Measurements from ENCODE around the gene MCM7. TPM values are rescaled to one million over a fixed set of nuclear protein-coding genes. Genes with fewer than 3 reads are reported as not detected.

MCM7 gene
- total RNA-seq (2022): 227 and 240 TPM in 2 replicates
- Bru-seq, nascent RNA: percentile 97 among the genes with signal in this experiment
- percentile 97 among the genes with signal in this experiment for BruChase-seq, experiment 1, labeled RNA remaining after a 2-hour chase
- BruChase-seq, experiment 2, labeled RNA remaining after a 6-hour chase: percentile 99 among the genes with signal in this experiment
- long read RNA-seq, transcript MCM7-201 (15 exons, 2,957 nt): major isoform, 335 of 426 reads
- long read RNA-seq, transcript MCM7-210 (14 exons, 2,515 nt): minor isoform, 6 of 426 reads
- long read RNA-seq, partial matches to known transcripts: 43 of 426 reads
- long read RNA-seq, other reads (novel, unspliced or antisense): 41 of 426 reads

DNA sequence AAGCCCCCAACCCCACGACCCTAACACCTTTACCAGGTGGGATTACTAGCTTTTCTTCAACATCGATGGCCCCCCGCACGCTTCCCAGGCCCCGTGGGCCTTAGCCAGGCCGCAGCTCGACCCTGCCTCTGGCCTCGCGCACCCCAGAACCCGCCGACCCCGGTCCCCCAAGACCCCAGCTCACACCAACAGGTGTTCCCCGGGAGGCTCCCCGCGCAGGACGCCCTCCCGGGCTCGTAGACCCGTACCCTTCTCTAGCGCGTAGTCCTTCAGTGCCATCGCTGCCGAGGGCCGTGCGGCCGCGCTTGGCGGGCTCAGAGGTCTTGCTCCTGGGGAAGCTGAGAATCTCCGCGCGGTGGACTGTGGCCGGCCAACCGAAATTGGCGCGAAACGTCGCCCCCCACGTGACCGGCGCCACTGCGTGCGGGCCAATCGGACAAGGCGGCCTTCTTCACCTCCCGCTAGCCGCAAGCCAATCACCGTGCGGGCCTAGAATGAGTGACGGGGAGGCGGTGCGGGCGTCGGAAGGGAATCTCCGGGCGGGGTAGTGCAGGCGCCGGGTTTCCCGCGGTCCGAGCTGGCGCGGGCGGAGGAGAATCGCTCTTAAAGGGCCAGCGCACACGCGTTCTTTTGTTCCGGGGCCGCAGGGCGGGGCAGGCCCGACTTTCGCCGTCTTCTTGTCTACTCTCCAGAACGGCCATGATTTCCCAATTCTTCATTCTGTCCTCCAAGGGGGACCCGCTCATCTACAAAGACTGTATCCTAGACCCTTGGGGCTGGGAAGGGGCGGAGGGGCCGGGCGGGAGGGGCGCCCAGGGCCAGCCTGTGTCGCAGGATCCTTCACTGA, at the start of gene MCM7, which contains the start of gene AP4M1:
Gene MCM7 (minus strand): TSS at position 382 of the 847 bp plus-strand sequence. CDS start 103 bp downstream, at position 279.
Gene AP4M1 (plus strand): TSS at position 628 of the 847 bp plus-strand sequence. CDS start 72 bp downstream, at position 700.
- peak within 1 kb of the TSS; percentile 93 for H3K4me3 ChIP-seq (ENCODE audit: low read depth, low read length)
- BruUV-seq (replicated peaks): TSS peak; percentile 46
- Mint-ChIP-seq H3K4me3 (ENCODE audit: unreplicated experiment) (peak within 1 kb of the TSS; percentile 95), H3K4me1 (ENCODE audit: low read depth, unreplicated experiment) (peaks cover 23% of the 10 kb centered on the region), H3K27me3 (ENCODE audit: insufficient read depth, unreplicated experiment) (no peaks in the 10 kb centered on the region), H3K36me3 (ENCODE audit: insufficient read depth, unreplicated experiment) (peaks cover 84% of the 10 kb centered on the region), H3K27ac (ENCODE audit: unreplicated experiment) (peak within 1 kb of the TSS; percentile 99), H3K9me3 (ENCODE audit: unreplicated experiment) (no peaks in the 10 kb centered on the region)
- ChIA-PET CTCF (interaction anchor here (0.5 to 2.2 kb wide), 6 partner anchors 11 to 327 kb away, joined by 3 to 8 read pairs (median 4); partner anchors contain the start of gene ZCWPW1), POLR2A (interaction anchor here (0.6 to 2.7 kb wide), 14 partner anchors 9 to 100 kb away, joined by 3 to 23 read pairs (median 6); partner anchors contain the start of genes LAMTOR4, MBLAC1 and ZSCAN21)
- TF ChIP-seq, protein P1, sequence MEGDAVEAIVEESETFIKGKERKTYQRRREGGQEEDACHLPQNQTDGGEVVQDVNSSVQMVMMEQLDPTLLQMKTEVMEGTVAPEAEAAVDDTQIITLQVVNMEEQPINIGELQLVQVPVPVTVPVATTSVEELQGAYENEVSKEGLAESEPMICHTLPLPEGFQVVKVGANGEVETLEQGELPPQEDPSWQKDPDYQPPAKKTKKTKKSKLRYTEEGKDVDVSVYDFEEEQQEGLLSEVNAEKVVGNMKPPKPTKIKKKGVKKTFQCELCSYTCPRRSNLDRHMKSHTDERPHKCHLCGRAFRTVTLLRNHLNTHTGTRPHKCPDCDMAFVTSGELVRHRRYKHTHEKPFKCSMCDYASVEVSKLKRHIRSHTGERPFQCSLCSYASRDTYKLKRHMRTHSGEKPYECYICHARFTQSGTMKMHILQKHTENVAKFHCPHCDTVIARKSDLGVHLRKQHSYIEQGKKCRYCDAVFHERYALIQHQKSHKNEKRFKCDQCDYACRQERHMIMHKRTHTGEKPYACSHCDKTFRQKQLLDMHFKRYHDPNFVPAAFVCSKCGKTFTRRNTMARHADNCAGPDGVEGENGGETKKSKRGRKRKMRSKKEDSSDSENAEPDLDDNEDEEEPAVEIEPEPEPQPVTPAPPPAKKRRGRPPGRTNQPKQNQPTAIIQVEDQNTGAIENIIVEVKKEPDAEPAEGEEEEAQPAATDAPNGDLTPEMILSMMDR (IDR thresholded peaks at IDR 0.05; ENCODE audit: insufficient read depth in 1 of 2, low read depth in 1 of 2, low read length in 1 of 2, severe bottlenecking in 1 of 2, unreplicated experiment in 1 of 2): no peak
- no peaks in the 10 kb centered on the region for H3K27me3 ChIP-seq (replicated peaks; ENCODE audit: control insufficient read depth, insufficient read depth, low read length)
- peaks cover 14% of the 10 kb centered on the region for H3K36me3 ChIP-seq (ENCODE audit: control insufficient read depth, insufficient read depth, low read length)
- H3K4me1 ChIP-seq: peaks cover 5% of the 10 kb centered on the region; the same call in 1 of the 2 replicates
- DNase-seq: peak; percentile 99 to 100
- intact Hi-C loops (cut with micrococcal nuclease; ENCODE audit: unreplicated experiment): loop anchor here (1.0 to 2.0 kb wide), 2 partner anchors 20 to 24 kb away; partner anchors contain the start of gene ZNF3
- no peaks in the 10 kb centered on the region for H3K9me3 ChIP-seq

DNA sequence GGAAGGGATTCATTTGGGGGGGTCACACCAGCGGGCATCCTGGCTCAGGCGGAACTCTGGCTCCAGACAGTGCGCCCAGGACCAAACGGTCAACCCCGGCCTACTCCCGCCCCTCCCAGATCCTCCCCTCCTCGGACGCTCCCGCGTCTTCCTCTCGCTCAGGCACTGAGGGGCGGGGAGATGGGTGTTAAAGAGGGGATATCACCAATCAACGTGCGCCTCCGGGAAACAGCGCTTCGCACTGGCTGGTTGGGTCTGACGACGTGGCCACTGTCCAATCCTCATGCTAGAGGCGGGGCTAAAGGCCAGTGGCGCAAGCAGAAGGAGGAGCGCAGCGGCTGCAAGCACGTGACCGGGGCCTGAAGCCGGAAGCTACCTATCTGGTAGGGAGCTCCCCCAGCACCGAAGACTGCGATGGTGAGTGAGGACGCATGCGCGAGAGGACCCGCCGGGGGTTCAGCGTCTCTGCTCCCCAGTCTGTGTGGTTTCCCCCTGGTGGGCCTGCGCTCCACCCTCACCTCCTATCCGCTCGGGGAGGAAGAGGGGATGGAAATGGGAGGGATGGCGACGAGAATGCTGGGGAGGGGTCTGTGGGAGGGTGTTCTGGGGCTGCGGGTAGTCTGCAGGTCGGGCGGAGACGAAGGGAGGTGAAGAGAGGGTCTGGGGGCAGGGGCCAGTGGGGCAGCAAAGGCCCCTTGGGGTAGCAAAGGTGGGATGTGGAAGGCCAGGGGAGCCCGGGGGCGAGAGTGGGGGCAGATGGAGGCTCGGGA, 47.5 kb upstream of the MCM7 start, which contains the start of gene LAMTOR4:
Gene LAMTOR4 (plus strand): TSS at position 360 of the 770 bp plus-strand sequence. CDS start 55 bp downstream, at position 415.
- ChIA-PET CTCF (interaction anchor here (0.6 to 1.7 kb wide), 10 partner anchors 10 to 280 kb away, joined by 3 to 7 read pairs (median 4); partner anchors contain the start of genes GAL3ST4 and ZCWPW1), POLR2A (interaction anchor here (0.5 to 1.8 kb wide), 15 partner anchors 9 to 280 kb away, joined by 3 to 12 read pairs (median 3); partner anchors contain the start of genes AP4M1, GPC2, MBLAC1 and MCM7)
- intact Hi-C loops (cut with micrococcal nuclease; ENCODE audit: unreplicated experiment): loop anchor here (1.0 kb wide), 1 partner anchor 10 kb away; the partner anchor contains the start of gene TRAPPC14
- Histone ChIP-seq H3K36me3 (ENCODE audit: control insufficient read depth, insufficient read depth, low read length) (no peaks in the 10 kb centered on the region), H3K4me1 (peaks cover 3% of the 10 kb centered on the region), H3K27me3 (replicated peaks; ENCODE audit: control insufficient read depth, insufficient read depth, low read length) (no peaks in the 10 kb centered on the region), H3K4me3 (ENCODE audit: low read depth, low read length) (peak within 1 kb of the TSS; percentile 71), H3K9me3 (no peaks in the 10 kb centered on the region)
- Mint-ChIP-seq H3K27me3 (ENCODE audit: insufficient read depth, unreplicated experiment) (no peaks in the 10 kb centered on the region), H3K9me3 (ENCODE audit: unreplicated experiment) (no peaks in the 10 kb centered on the region), H3K4me1 (ENCODE audit: low read depth, unreplicated experiment) (peaks cover 12% of the 10 kb centered on the region), H3K27ac (ENCODE audit: unreplicated experiment) (peak within 1 kb of the TSS; percentile 77), H3K36me3 (ENCODE audit: insufficient read depth, unreplicated experiment) (peaks cover 48% of the 10 kb centered on the region), H3K4me3 (ENCODE audit: unreplicated experiment) (peak within 1 kb of the TSS; percentile 95)
- peak; percentile 99 to 100 for DNase-seq
- BruUV-seq (replicated peaks): no TSS peak
- TF ChIP-seq, protein P1 (IDR thresholded peaks at IDR 0.05; ENCODE audit: insufficient read depth in 1 of 2, low read depth in 1 of 2, low read length in 1 of 2, severe bottlenecking in 1 of 2, unreplicated experiment in 1 of 2): no peak
